ENCODE measurements around the gene NPIPB8.
"Not testable (repeated sequence)": the region's sequence is repeated elsewhere in the genome, so short reads cannot be mapped to it uniquely, and the experiment has no call there.

The NPIPB8 gene

DNA sequence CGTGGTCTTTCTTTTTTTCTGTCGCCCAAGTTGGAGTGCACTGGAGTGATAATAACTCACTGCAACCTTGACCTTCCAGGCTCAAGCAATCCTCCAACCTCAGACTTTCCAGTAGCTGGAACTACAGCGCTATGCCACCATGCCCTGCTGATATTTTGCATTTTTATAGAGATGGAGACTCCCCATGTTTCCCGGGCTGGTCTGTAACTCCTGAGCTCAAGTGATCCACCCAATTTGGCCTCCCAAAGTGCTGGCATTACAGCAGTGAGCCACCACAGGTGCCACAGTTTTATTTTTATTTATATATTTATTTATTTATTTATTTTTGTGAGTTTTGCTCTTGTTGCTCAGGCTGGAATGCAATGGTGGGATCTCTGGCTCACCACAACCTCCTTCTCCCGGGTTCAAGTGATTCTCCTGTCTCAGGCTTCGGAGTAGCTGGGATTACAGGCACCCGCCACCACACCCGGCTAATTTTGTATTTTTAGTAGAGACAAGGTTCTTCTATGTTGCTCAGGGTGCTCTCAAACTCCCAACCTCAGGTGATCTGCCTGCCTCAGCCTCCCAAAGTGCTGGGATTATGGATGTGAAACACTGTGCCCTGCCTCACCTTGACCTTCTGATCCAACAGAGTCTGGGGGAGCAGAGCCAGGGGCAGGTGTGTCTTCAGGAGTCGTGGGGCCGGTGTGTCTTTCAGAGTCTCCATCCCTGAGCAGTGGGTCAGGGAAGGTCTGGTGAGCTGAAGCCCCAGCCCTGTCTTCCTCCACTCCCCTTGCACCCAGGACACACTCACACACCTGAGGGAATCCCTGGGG is 30.0 kb upstream of the NPIPB8 start:
- not testable (repeated sequence) for DNase-seq

DNA sequence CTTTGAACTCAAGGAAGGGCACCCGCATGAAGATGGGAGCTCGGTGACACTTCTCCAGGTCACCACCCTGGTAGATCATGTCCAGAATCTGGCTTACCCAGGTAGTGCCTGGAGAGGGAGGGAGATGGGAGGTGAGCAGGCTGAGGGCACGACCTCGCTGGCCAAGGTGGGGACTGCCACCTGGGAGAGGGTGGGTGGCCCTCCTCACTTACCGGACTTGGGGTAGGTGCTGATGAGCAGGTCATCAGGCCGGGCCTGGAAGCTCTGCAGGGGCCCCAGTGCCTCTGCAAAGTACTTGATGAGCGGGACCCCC is 29.4 kb upstream of the NPIPB8 start:
- DNase-seq = not testable (repeated sequence)

DNA sequence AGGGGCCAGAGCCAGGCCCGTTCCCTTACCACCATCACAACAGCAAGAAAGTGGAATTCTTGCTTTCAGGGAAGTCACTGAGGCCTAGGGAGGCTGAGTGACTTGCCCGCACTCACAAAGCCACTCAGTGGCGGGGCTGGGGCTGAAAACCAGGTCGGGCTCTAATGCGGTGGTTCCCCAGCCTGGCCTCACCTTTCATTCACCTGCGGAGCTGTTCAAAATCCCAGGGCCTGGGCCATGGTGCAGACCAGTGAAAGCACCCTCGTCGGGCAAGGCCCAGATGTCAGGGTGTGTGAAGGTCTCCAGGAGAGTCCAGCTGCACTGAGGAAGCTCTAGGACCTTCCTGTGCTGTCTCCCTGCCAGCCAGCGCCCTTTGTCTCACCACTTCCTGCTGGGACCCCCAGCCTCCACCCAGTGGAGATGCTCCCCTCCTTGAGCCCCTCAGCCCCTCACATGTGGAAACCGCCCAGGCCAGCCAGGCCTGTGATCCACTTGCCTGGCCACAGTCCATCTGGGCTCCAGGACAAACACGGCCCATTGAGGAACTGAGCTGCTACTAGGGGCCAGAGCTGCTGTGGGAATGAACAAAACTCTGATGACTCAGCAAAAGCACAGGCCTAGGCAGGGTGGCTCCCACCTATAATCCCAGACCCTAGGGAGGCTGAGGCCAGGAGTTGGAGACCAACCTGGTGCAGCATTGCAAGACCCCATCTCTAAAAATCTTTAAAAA is 28.8 kb upstream of the NPIPB8 start:
- not testable (repeated sequence) for DNase-seq

DNA sequence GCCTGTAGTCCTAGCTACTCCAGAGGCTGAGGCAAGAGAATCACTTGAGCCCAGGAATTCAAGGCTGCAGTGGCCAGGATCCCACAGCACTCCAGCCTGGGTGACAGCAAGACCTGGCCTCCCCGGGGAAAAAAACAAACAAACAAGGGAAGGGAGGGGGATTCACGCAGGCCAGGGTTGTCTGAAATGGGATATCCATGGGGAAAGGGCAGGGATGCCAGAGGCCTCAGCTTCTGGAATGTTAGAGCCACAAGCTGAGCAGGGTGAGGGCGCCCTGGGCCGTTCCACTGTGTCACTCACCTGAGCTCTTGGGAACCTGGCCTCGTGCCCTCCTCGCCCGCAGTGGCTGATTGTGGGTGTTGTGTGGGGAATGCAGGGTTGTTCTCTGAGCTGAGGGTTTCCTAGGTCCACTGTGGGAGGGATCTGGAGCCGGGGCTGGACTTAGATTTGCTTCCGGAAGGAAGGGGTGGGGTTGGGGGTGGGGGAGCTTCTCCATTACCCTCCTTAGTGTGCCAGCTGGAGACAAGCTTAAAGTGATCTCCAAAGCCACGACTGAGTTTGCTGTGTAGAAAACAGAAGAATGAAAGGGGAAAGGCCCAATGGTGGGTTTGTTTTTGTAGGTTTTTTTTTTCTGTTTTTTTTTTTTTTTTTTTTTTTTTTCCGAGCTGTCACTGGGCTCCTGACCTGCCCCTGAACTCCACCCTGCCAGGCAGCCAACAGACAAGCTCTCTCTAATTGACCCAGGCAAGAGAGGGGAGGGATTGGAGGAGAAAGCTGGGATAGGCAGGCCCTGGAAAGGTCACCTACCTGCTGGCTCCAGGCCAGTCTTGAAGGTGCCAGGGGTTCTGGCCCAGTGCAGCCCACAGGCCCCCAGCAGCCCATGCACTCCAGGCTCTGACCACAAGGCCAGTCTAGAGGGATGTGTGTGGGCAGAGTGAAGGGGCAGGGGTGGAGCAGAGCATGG is 28.0 kb upstream of the NPIPB8 start, which contains the start of gene SULT1A1:
TSS of gene SULT1A1 (minus strand) at position 414 of the 964 bp plus-strand sequence. CDS start 1,189 bp downstream, outside the sequence.
- no peak for DNase-seq

DNA sequence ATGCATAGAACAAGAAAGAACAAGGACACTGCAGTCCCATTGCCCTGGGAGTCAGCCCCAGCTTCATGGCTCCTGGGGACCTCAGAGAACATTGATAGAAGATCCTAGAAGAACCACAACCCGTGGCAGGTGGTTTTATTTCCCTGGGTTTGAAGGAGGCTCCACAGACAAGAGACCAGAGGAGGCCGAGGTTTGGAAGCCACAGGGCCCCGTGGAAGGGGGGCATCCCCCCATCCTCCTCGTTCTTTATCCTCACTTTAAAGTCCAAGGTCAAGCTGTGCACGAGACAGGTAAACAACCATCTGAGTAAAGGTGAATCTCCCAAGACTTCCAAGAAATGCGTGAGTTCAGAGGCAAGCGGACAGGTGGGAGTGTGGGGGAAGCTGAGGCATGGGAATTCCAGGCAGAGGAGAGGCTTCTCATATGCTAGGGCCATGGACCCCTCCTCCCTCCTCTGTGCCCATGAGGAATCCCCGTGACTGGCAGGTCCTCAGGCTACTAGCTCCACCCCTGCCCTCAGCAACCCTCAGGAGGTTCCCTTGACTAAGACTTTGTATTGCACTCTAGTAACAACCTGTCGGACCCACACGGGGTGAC is 27.2 kb upstream of the NPIPB8 start:
- DNase-seq = no peak

DNA sequence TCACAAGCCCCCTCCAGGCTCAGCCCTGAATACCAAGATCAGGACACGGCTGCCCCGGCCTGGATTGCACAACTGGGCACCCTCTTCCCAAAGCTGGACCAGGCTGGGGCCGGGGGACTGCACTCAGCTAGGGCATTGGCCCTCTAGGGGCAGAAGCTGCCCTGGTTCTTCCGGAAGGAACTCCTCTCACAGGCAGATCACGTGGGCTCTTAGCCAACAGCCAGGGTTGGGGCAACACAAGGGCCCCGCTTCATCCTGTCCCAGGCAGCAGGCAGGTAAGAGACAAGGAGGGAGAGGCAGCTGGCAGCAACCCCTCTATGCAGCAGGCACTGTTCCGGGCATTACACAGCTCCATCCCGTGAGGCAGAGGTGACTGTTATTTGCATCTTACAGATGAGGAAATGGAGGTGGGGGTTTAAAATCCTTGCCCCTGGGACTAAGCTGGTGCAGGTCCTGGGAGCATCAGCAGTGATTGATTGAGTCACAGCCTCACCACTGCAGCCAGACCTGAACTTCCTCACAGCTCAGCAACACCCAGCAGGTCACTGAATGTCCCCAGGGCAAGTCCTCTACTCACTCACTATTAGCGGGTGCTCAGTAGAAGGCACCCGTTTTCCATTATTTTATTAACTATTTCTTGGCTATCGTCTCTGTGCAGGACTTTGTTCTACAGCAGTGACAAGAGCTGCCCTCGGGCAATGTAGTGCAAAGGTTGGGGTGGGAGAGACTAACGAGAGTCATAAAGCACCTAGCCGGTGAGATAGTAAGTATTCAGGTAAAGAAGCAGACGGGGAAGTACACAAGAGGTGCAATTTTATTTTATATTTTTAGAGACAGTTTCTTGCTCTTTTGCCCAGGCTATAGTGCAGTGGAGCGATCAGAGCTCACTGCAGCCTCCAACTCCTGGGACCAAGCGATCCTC is 25.2 kb upstream of the NPIPB8 start:
- DNase-seq = not testable (repeated sequence)

DNA sequence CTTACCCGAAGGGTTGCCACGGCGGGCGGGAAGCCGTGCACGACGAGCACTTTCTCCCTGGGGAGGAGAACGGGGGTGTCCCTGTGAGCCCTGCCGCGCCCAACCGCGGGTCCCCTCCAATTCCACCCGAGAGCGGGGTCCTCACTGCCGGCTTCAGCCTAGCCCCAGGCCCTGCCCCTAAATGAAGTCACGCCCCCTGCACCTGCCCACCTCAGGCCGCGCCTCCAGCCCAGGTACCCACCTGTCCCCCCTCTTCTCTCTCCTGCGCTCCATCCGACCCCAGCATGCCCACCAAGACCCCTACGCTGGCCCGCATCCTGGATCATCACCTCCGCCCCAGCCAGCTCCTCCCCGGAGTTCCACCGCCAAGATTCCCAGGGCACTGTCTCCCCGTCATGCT is 24.0 kb upstream of the NPIPB8 start:
- DNase-seq = not testable (repeated sequence)

DNA sequence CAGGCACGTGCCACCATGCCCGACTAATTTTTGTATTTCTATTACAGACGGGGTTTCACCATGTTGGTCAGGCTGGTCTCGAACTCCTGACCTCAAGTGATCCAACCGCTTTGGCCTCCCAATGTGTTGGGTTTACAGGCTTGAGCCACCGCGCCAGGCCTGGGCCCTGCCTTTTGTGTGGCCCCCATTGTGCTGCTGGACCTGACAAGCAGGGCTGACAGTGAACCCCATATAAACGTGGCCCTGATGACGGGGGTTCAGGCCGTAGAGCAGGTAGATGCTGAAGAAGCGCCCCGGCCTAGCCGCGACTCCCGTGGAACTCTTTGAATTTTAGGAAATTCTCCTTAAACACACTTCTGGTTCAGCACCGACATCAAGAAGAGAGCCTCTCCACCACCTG is 23.3 kb upstream of the NPIPB8 start:
- DNase-seq = not testable (repeated sequence)

DNA sequence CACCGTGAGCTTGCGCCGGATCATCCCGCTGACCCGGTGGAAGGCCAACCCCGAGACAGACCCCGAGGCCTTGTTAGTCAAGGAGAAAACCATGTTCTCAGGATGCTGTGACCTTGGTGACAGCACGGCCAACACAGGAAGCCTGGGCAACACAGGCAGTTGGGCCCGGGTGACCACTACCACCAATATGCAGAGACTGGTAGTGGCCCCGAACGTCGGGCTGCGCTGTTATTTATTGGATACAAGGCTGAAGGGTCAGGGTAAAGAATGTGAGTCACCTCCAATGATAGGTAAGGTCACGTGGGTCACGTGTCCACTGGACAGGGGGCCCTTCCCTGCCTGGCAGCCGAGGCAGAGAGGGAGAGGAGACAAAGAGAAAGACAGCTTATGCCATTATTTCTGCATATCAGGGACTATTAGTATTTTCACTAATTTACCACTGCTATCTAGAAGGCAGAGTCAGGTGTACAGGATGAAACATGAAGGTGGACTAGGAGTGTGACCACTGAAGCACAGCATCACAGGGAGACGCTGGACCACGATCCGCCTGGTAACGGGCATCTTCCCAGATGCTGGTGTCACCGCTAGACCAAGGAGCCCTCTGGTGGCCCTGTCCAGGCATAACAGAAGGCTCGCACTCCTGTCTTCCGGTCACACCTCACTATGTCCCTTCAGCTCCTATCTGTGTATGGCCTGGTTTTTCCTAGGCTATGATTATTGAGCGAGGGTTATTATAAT is 22.2 kb upstream of the NPIPB8 start:
- DNase-seq = peak; percentile 10

DNA sequence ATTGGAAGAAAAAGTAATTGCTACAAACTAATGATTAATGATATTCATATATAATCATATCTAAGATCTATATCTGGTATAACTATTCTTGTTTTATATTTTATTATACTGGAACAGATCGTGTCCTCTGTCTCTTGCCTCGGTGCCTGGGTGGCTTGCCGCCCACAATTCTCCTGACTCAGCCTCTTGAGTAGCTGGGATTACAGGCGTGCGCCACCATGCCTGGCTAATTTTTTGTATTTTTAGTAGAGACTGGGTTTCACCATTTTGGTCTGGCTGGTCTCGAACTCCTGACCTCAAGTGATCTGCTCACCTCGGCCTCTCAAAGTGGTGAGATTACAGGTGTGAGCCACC is 21.7 kb upstream of the NPIPB8 start:
- DNase-seq = not testable (repeated sequence)

DNA sequence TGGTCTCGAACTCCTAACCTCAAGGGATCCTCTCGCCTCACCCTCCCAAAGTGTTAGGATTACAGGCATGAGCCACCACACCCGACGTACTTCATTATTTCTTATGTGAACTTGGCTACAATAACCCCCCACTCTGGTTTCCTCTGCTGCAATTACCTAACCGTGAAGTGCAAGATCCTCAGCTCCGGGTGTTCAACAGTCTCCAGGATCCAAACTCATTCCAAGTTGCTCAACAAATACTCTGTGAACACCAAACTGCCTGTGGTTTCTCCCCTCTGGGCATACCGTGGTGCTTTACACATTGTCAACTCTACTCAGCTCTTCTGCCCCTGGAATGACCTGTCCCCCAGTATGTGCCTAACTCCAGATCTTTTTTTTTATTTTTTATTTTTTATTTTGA is 21.2 kb upstream of the NPIPB8 start:
- no peak for DNase-seq

DNA sequence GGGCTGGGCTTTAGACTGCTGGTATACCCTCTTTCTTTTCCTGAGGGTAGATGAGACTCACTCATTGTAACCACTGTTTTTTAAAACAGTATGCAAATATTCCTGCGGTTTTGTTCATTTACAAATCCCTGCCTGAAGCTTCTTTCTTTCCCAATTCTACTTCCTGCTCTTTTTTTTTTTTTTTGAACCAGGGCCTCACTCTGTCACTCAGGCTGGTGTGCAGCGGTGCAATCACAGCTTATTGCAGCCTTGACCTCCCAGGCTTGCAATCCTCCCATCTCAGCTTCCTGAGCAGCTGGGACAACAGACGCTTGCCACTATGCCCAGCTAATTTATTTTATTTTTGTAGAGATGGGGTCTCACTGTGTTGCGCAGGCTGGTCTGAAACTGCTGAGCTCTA is 20.0 kb upstream of the NPIPB8 start:
- DNase-seq = no peak

DNA sequence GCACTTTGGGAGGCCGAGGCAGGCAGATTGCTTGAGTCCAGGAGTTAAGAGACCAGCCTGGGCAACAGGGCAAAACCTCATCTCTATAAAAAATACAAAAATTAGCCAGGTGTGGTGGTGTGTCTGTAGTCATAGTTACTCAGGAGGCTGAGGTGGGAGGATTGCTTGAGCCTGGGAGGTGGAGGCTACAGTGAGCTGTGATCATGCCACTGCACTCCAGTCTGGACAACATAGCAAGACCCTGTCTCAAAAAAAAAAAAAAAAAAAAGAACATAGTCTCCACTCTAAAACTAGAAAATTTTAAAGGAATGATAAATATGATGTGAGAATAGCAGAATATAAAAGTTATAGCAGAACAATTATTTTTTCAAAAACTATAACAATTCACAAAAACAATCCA is 17.5 kb upstream of the NPIPB8 start:
- not testable (repeated sequence) for DNase-seq

DNA sequence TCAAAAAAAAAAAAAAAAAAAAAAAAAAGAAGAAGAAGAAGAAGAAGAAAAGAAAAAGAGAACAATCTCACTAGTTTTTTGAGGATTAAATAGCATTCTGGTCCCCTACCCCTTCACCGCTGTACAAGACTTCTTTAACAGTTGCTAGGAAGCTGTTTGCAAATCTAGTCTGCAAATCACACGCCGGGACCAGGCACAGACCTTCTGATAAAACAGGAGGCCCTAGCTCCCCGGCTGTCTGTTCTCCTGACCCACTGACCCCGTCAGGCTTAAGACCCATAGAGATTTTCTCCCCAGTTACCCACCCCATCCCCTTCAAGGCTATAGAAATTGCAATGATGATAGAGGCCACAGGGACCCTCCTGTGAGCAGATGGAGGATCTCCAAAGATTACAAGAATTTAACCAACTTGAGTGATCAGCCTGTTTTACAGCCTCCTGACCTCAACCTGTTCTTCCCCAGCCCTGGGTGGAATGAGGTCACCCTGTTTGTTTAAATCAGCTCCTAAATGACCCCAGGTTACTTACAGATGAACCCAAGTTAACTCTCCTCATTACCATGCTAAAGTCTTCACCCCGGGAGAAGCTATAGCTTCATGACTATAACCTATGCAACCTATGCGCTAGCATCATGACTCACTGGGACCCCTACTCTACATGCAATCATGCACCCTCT is 16.2 kb upstream of the NPIPB8 start:
- no peak for DNase-seq

DNA sequence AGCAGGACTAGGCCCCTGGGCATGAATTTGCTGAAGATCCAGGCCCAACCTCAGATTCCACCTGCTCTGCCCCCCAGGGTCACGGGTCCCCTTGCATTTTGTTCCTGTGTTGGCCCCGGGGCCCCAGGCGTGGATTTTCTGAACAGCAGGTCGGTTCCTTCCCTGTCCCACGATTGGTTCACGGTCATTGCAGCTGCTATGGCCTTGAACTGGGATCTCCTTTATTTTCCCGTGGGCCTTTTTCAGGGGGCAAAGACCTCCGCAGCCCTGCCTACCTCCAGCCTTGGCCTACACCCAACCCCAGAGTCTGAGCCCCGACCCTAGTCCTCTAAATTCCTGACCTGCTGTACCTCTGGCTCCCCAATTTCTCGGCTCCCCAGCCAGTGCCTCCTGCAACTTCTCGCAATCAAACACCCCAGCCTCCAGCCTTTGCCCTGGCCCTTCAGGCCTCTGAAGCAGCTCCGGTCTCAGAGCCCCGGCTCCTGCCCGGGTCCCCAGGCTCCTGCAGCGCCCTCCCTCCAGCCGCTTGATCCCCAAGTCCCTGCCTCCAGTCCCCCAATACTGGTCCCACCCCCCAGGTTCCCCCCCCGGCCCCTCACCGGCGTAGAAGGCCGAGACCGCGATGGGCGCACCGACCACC is 15.2 kb upstream of the NPIPB8 start:
- not testable (repeated sequence) for DNase-seq

DNA sequence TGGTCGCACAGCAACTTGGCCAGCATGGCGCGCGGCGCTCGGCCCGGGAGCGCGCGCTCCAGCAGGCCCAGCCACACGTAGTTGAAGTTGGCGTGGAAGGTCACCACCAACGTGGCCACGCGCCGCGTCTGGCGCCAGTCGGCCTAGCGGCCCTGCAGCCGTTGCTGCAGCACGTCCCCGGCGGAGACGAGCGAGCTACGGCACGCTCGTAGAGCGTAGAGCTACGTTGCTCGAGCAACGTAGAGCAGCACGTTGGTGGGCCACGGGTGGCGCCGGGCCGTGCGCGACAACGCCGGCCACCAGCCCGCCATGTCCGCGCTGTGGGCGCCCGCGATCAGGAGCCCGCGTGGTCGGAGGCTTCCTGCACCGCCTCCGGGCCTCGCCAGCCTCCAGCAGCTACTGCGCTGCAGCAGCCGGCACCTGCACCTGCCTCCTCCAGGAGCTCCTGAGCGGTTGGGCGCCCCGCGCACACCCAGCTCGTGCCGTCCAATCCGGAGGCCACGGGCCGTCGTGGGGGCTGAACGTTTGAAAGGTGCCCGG is 14.6 kb upstream of the NPIPB8 start:
- peak; percentile 80 for DNase-seq

DNA sequence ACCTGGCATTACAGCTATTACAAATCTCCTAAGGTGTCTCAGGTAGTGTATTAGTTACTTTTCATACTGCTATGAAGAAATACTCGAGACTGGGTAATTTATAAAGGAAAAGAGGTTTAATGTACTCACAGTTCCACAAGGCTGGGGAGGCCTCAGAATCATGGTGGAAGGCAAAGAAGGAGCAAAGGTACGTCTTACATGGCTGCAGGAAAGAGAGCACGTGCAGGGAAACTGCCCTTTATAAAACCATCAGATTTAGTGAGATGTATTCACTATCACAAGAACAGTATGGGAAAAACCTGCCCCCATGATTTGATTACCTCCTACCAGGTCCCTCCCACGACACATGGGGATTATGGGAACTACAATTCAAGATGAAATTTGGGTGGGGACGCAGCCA is 7.0 kb upstream of the NPIPB8 start:
- not testable (repeated sequence) for DNase-seq

DNA sequence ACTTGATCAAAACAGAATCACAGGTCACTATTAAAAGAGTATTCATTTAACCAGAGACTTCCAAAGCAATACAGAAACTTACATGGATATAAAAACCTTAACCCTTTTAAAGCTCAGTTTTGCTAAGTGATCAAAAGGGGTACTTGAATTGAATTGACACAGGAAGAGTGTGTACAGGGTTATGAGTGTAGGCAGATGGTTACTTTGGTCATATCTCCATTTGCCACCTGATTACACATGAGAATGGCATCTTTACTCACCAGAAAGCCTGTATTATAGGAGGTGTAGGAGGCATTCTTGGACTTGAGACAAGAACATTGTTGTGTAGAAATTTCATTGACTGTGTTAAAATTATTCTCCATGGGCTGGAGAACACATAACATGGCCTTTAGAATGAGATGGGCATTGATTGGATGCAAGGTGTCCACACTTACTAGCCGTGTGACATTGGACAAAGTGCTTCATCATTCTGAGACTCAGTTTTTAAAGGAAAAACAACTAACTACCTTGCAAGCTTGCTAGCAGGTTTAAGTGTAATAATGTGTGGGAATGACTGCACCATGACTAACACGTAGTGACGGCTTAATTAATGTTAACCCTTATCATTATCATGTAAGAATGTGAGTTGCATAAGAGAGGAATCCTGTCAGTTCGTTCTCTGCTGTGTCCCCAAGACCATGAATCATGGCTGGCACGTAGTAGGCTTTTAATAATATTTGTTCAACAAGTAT is 1.6 kb upstream of the NPIPB8 start:
- not testable (repeated sequence) for DNase-seq

DNA sequence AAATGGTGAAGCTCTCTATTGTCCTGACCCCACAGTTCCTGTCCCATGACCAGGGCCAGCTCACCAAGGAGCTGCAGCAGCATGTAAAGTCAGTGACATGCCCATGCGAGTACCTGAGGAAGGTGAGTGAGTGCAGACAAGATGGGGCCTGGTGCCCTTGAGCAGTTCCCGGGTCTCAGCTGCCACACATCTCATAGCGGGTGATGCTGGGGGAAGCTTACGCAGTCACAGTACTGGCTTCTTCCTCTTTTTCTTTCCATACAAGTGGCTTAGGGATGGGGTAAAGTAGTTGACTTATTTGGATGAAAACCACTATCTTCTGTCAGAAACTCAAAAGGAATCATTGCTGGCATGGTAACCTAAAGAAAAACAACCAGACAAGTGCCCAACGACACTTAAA is 494 bp downstream of the NPIPB8 start:
- DNase-seq = not testable (repeated sequence)

Measured in SHP77 treated with DMSO at 0.1 percent for 48 hours (cell line).